ENCODE measurements around the gene SEMA6C. TPM values are rescaled to one million over a fixed set of nuclear protein-coding genes. Genes with fewer than 3 reads are reported as not detected.

Gene SEMA6C
- total and polyA plus RNA-seq, 5 donors from 2014 or later: 0.63 to 7.2 (median 0.76) TPM

- Histone ChIP-seq H3K36me3 (ENCODE audit: control insufficient read depth, insufficient read depth, low read length) (no peaks in the 10 kb centered on the region), H3K4me1 (ENCODE audit: control insufficient read depth, insufficient read depth, low read length, poor library complexity, severe bottlenecking) (peaks cover 11% of the 10 kb centered on the region), H3K27ac (ENCODE audit: insufficient read depth, low read length, poor library complexity, severe bottlenecking) (no peak overlapping the region), H3K27me3 (ENCODE audit: control insufficient read depth, insufficient read depth, low read length) (no peaks in the 10 kb centered on the region), H3K9me3 (ENCODE audit: control insufficient read depth in 2 of 2, low read length in 2 of 2) (no peaks in the 10 kb centered on the region), H3K4me3 (ENCODE audit: low read depth, low read length) (no peak overlapping the region)
- no peak for ATAC-seq (ENCODE audit: low read depth in 2 of 2)
- peaks cover 10% of the 10 kb centered on the region for H3K36me3 Mint-ChIP-seq
- DNase-seq: no peak
- no peak overlapping the region for H3K27ac Mint-ChIP-seq
- H3K4me1 Mint-ChIP-seq: peaks cover 0 to 13% (median 2%) of the 10 kb centered on the region in 4 donors
- no peaks in the 10 kb centered on the region for H3K9me3 Mint-ChIP-seq
- H3K4me3 Mint-ChIP-seq: peak overlapping the region in 1 of 4 donors; percentile 11
- H3K27me3 Mint-ChIP-seq: no peaks in the 10 kb centered on the region
Measured at GRCh38 chr1:151134396-151134795, 12.0 kb downstream of the SEMA6C start.

- H3K36me3 Mint-ChIP-seq: peaks cover 10% of the 10 kb centered on the region
- H3K27ac Mint-ChIP-seq: no peak overlapping the region
- Histone ChIP-seq H3K4me3 (ENCODE audit: low read depth, low read length) (no peak overlapping the region), H3K4me1 (ENCODE audit: control insufficient read depth, insufficient read depth, low read length, poor library complexity, severe bottlenecking) (peaks cover 11% of the 10 kb centered on the region), H3K9me3 (ENCODE audit: control insufficient read depth in 2 of 2, low read length in 2 of 2) (no peaks in the 10 kb centered on the region), H3K27me3 (ENCODE audit: control insufficient read depth, insufficient read depth, low read length) (no peaks in the 10 kb centered on the region), H3K27ac (ENCODE audit: insufficient read depth, low read length, poor library complexity, severe bottlenecking) (no peak overlapping the region), H3K36me3 (ENCODE audit: control insufficient read depth, insufficient read depth, low read length) (no peaks in the 10 kb centered on the region)
- no peaks in the 10 kb centered on the region for H3K27me3 Mint-ChIP-seq
- no peaks in the 10 kb centered on the region for H3K9me3 Mint-ChIP-seq
- H3K4me1 Mint-ChIP-seq: peaks cover 0 to 13% (median 2%) of the 10 kb centered on the region in 4 donors
- DNase-seq (no peak), ATAC-seq (ENCODE audit: low read depth in 2 of 2) (no peak)
- H3K4me3 Mint-ChIP-seq: peak overlapping the region in 1 of 4 donors; percentile 52
Measured at GRCh38 chr1:151133018-151133806, 13.2 kb downstream of the SEMA6C start.

- no peaks in the 10 kb centered on the region for H3K9me3 ChIP-seq (ENCODE audit: control insufficient read depth in 2 of 2, low read length in 2 of 2)
- Mint-ChIP-seq H3K4me3 (no peak overlapping the region), H3K27me3 (no peaks in the 10 kb centered on the region), H3K27ac (no peak overlapping the region), H3K36me3 (peaks cover 10% of the 10 kb centered on the region), H3K9me3 (no peaks in the 10 kb centered on the region), H3K4me1 (peaks cover 0 to 13% (median 2%) of the 10 kb centered on the region in 4 donors)
- H3K4me1 ChIP-seq (ENCODE audit: control insufficient read depth, insufficient read depth, low read length, poor library complexity, severe bottlenecking): peaks cover 11% of the 10 kb centered on the region
- ATAC-seq (ENCODE audit: low read depth in 2 of 2) (no peak), DNase-seq (no peak)
- no peaks in the 10 kb centered on the region for H3K27me3 ChIP-seq (ENCODE audit: control insufficient read depth, insufficient read depth, low read length)
- no peaks in the 10 kb centered on the region for H3K36me3 ChIP-seq (ENCODE audit: control insufficient read depth, insufficient read depth, low read length)
- H3K4me3 ChIP-seq (ENCODE audit: low read depth, low read length): no peak overlapping the region
- no peak overlapping the region for H3K27ac ChIP-seq (ENCODE audit: insufficient read depth, low read length, poor library complexity, severe bottlenecking)
Measured at GRCh38 chr1:151132335-151133017, 14.0 kb downstream of the SEMA6C start.

GRCh38 chr1:151131701-151132334 lies 14.6 kb downstream of the SEMA6C start:
- Mint-ChIP-seq H3K4me3 (peak overlapping the region; percentile 78 to 92 (median 82)), H3K27ac (peak overlapping the region in 2 of 3 donors; percentile 20 to 54), H3K36me3 (peaks cover 13% of the 10 kb centered on the region), H3K9me3 (no peaks in the 10 kb centered on the region), H3K4me1 (peaks cover 0 to 13% (median 2%) of the 10 kb centered on the region in 4 donors), H3K27me3 (no peaks in the 10 kb centered on the region)
- no peak for DNase-seq
- no peak for ATAC-seq (ENCODE audit: low read depth in 2 of 2)
- Histone ChIP-seq H3K36me3 (ENCODE audit: control insufficient read depth, insufficient read depth, low read length) (no peaks in the 10 kb centered on the region), H3K9me3 (ENCODE audit: control insufficient read depth in 2 of 2, low read length in 2 of 2) (no peaks in the 10 kb centered on the region), H3K4me3 (ENCODE audit: low read depth, low read length) (peak overlapping the region; percentile 55), H3K4me1 (ENCODE audit: control insufficient read depth, insufficient read depth, low read length, poor library complexity, severe bottlenecking) (peaks cover 11% of the 10 kb centered on the region), H3K27me3 (ENCODE audit: control insufficient read depth, insufficient read depth, low read length) (no peaks in the 10 kb centered on the region), H3K27ac (ENCODE audit: insufficient read depth, low read length, poor library complexity, severe bottlenecking) (no peak overlapping the region)

GRCh38 chr1:151130987-151131586 lies 15.3 kb downstream of the SEMA6C start:
- peak overlapping the region in 2 of 3 donors; percentile 51 to 54 for H3K27ac Mint-ChIP-seq
- DNase-seq (peak; percentile 58 to 91 (median 78)), ATAC-seq (ENCODE audit: low read depth in 2 of 2) (peak; percentile 96 to 99)
- Histone ChIP-seq H3K9me3 (ENCODE audit: control insufficient read depth in 2 of 2, low read length in 2 of 2) (no peaks in the 10 kb centered on the region), H3K27me3 (ENCODE audit: control insufficient read depth, insufficient read depth, low read length) (no peaks in the 10 kb centered on the region), H3K36me3 (ENCODE audit: control insufficient read depth, insufficient read depth, low read length) (no peaks in the 10 kb centered on the region), H3K27ac (ENCODE audit: insufficient read depth, low read length, poor library complexity, severe bottlenecking) (no peak overlapping the region), H3K4me3 (ENCODE audit: low read depth, low read length) (peak overlapping the region; percentile 55), H3K4me1 (ENCODE audit: control insufficient read depth, insufficient read depth, low read length, poor library complexity, severe bottlenecking) (peaks cover 11% of the 10 kb centered on the region)
- H3K4me3 Mint-ChIP-seq: peak overlapping the region; percentile 78 to 92 (median 82)
- H3K9me3 Mint-ChIP-seq: no peaks in the 10 kb centered on the region
- no peaks in the 10 kb centered on the region for H3K27me3 Mint-ChIP-seq
- H3K4me1 Mint-ChIP-seq: peaks cover 0 to 13% (median 1%) of the 10 kb centered on the region in 4 donors
- peaks cover 7% of the 10 kb centered on the region for H3K36me3 Mint-ChIP-seq

GRCh38 chr1:151128800-151129199 lies 17.6 kb downstream of the SEMA6C start:
- H3K27me3 Mint-ChIP-seq: no peaks in the 10 kb centered on the region
- no peak overlapping the region for H3K27ac Mint-ChIP-seq
- H3K27ac ChIP-seq (ENCODE audit: insufficient read depth, low read length, poor library complexity, severe bottlenecking): no peak overlapping the region
- no peaks in the 10 kb centered on the region for H3K9me3 Mint-ChIP-seq
- H3K4me1 ChIP-seq (ENCODE audit: control insufficient read depth, insufficient read depth, low read length, poor library complexity, severe bottlenecking): peaks cover 11% of the 10 kb centered on the region
- no peaks in the 10 kb centered on the region for H3K27me3 ChIP-seq (ENCODE audit: control insufficient read depth, insufficient read depth, low read length)
- no peak for ATAC-seq (ENCODE audit: low read depth in 2 of 2)
- H3K36me3 ChIP-seq (ENCODE audit: control insufficient read depth, insufficient read depth, low read length): peaks cover 8% of the 10 kb centered on the region
- H3K4me3 Mint-ChIP-seq: no peak overlapping the region
- no peaks in the 10 kb centered on the region for H3K9me3 ChIP-seq (ENCODE audit: control insufficient read depth in 2 of 2, low read length in 2 of 2)
- H3K4me3 ChIP-seq (ENCODE audit: low read depth, low read length): no peak overlapping the region
- H3K4me1 Mint-ChIP-seq: peaks cover 0 to 17% (median 4%) of the 10 kb centered on the region in 4 donors
- DNase-seq: no peak
- H3K36me3 Mint-ChIP-seq: peaks cover 12% of the 10 kb centered on the region

- Mint-ChIP-seq H3K27me3 (no peaks in the 10 kb centered on the region), H3K36me3 (peaks cover 29% of the 10 kb centered on the region), H3K4me1 (peaks cover 0 to 6% (median 2%) of the 10 kb centered on the region in 4 donors), H3K9me3 (no peaks in the 10 kb centered on the region), H3K27ac (peak overlapping the region; percentile 39 to 98 (median 48)), H3K4me3 (no peak overlapping the region)
- Histone ChIP-seq H3K36me3 (ENCODE audit: control insufficient read depth, insufficient read depth, low read length) (peaks cover 16% of the 10 kb centered on the region), H3K4me1 (ENCODE audit: control insufficient read depth, insufficient read depth, low read length, poor library complexity, severe bottlenecking) (no peaks in the 10 kb centered on the region), H3K9me3 (ENCODE audit: control insufficient read depth in 2 of 2, low read length in 2 of 2) (no peaks in the 10 kb centered on the region), H3K27ac (ENCODE audit: insufficient read depth, low read length, poor library complexity, severe bottlenecking) (no peak overlapping the region), H3K4me3 (ENCODE audit: low read depth, low read length) (no peak overlapping the region), H3K27me3 (ENCODE audit: control insufficient read depth, insufficient read depth, low read length) (no peaks in the 10 kb centered on the region)
- DNase-seq (no peak), ATAC-seq (ENCODE audit: low read depth in 2 of 2) (no peak)
Measured at GRCh38 chr1:151124763-151125403, 21.5 kb downstream of the SEMA6C start.

Data from CD4-positive, CD25-positive, alpha-beta regulatory T cell (primary cell).